Mesothelial cell of epicardium (in vitro differentiated cells): ENCODE measurements around the gene ADAMTS13. TPM values are rescaled to one million over a fixed set of nuclear protein-coding genes. Genes with fewer than 3 reads are reported as not detected.

Source experiments
- DNase-seq, 2 experiments: peaks; one replicate each; pipeline ENCODE4 v3.0.0; 2021; ENCODE audit warnings: low spot score in 2 of 2; ENCODE audit not compliant: unreplicated experiment in 2 of 2
- H3K27ac Mint-ChIP-seq: 2 replicates; pipeline ENCODE4 v1.8.0; 2021; ENCODE audit warnings: mixed read lengths
- H3K27me3 Mint-ChIP-seq: 2 replicates; pipeline ENCODE4 v1.8.0; 2021; ENCODE audit warnings: low read depth, mixed read lengths
- H3K36me3 Mint-ChIP-seq: 2 replicates; pipeline ENCODE4 v1.8.0; 2021; ENCODE audit warnings: mixed read lengths
- H3K4me1 Mint-ChIP-seq: 2 replicates; pipeline ENCODE4 v1.8.0; 2021; ENCODE audit warnings: mixed read lengths
- H3K4me3 Mint-ChIP-seq: 2 replicates; pipeline ENCODE4 v1.8.0; 2021; ENCODE audit warnings: mild to moderate bottlenecking, moderate library complexity, mixed read lengths
- H3K9me3 Mint-ChIP-seq: 2 replicates; pipeline ENCODE4 v1.8.0; 2021; ENCODE audit warnings: mixed read lengths
- CTCF ChIP-seq: fragments of 200-600 bp; sonication (generic); IDR thresholded peaks from one replicate; pipeline ENCODE4 v1.5.0; 2021; ENCODE audit warnings: antibody characterized with exemption; ENCODE audit not compliant: unreplicated experiment
- total RNA-seq: library from RNA; stranded (reverse); gene quantifications from 3 replicates; pipeline ENCODE4 v1.2.1, GENCODE V29; 2021

The ADAMTS13 gene
- total RNA-seq, 1 donor from 2014 or later: 21.3 TPM

GRCh38 chr9:133490865-133491655 lies 68.9 kb downstream of the ADAMTS13 start:
- Mint-ChIP-seq H3K36me3 (no peaks in the 10 kb centered on the region), H3K27ac (no peak overlapping the region), H3K4me1 (peaks cover 28% of the 10 kb centered on the region), H3K4me3 (no peak overlapping the region), H3K27me3 (no peaks in the 10 kb centered on the region), H3K9me3 (no peaks in the 10 kb centered on the region)
- TF ChIP-seq CTCF: no peak
- no peak for DNase-seq

- no peak for DNase-seq
- no peak for TF ChIP-seq CTCF
- H3K27me3 Mint-ChIP-seq: no peaks in the 10 kb centered on the region
- H3K9me3 Mint-ChIP-seq: no peaks in the 10 kb centered on the region
- no peak overlapping the region for H3K4me3 Mint-ChIP-seq
- H3K36me3 Mint-ChIP-seq: no peaks in the 10 kb centered on the region
- H3K4me1 Mint-ChIP-seq: peaks cover 22% of the 10 kb centered on the region
- H3K27ac Mint-ChIP-seq: peak overlapping the region; percentile 43
Observed at GRCh38 chr9:133491656-133491925, 69.4 kb downstream of the ADAMTS13 start.

- H3K36me3 Mint-ChIP-seq: no peaks in the 10 kb centered on the region
- TF ChIP-seq CTCF: no peak
- H3K4me3 Mint-ChIP-seq: no peak overlapping the region
- peak overlapping the region; percentile 43 for H3K27ac Mint-ChIP-seq
- DNase-seq: no peak
- H3K27me3 Mint-ChIP-seq: no peaks in the 10 kb centered on the region
- H3K9me3 Mint-ChIP-seq: no peaks in the 10 kb centered on the region
- H3K4me1 Mint-ChIP-seq: peaks cover 22% of the 10 kb centered on the region
Observed at GRCh38 chr9:133492061-133493021, 70.2 kb downstream of the ADAMTS13 start.

- no peak overlapping the region for H3K27ac Mint-ChIP-seq
- H3K4me3 Mint-ChIP-seq: no peak overlapping the region
- DNase-seq: no peak
- H3K36me3 Mint-ChIP-seq: no peaks in the 10 kb centered on the region
- H3K4me1 Mint-ChIP-seq: peaks cover 19% of the 10 kb centered on the region
- H3K9me3 Mint-ChIP-seq: no peaks in the 10 kb centered on the region
- no peak for TF ChIP-seq CTCF
- no peaks in the 10 kb centered on the region for H3K27me3 Mint-ChIP-seq
Observed at GRCh38 chr9:133493428-133493827, 71.3 kb downstream of the ADAMTS13 start.

GRCh38 chr9:133493845-133494540 lies 71.8 kb downstream of the ADAMTS13 start:
- no peaks in the 10 kb centered on the region for H3K27me3 Mint-ChIP-seq
- no peak for DNase-seq
- no peak overlapping the region for H3K4me3 Mint-ChIP-seq
- H3K36me3 Mint-ChIP-seq: no peaks in the 10 kb centered on the region
- H3K9me3 Mint-ChIP-seq: no peaks in the 10 kb centered on the region
- H3K4me1 Mint-ChIP-seq: peaks cover 19% of the 10 kb centered on the region
- no peak overlapping the region for H3K27ac Mint-ChIP-seq
- TF ChIP-seq CTCF: no peak
